AG08396 (cell line): Measurements from ENCODE around the gene RAP1B.
A peak's percentile ranks its signal among the peaks of the same experiment; 100 is the strongest.

Experiments
- DNase-seq: peaks from one replicate; pipeline ENCODE4 v3.0.0; 2012; ENCODE audit warnings: low spot score, mixed read lengths

RAP1B gene

DNA sequence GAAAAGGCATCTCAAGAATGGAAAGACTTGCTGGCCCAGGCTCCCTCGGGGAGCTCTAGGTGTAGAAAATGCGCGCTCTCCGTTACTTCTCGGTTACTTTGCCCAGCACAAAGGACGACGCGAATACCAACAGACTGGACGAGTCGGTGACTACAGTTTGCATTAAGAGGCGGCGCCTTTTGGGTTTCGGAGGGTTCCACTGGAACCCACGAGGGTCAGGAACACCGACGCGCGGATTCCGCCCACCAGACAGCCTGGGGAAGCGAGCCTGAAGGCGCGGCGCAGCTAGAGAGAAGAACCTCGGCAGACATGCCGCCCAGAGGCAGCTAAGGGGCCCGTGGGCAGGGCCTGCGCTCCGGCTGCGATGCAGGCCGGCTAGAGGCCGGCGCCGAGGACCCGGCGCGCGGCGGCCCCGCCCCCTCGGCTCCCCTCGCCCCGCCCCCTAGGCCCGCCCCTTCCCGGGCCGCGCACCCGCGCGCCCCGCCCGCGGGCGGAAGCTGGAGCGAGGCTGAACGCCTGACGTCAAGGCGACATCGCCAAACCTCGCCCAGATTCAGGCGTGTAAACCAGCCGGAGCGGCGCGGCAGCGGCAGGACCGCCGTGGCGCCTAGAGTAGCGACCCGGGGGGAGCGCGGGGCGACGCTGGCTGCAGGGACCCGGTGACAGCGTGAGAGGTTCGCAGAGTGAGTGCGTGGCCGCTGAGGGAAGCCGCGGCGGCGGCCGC is at the start of gene RAP1B:
RAP1B (plus strand) TSS at position 530 of the 724 bp plus-strand sequence. CDS start 37,826 bp downstream, outside the sequence.
- peak; percentile 97 for DNase-seq

DNA sequence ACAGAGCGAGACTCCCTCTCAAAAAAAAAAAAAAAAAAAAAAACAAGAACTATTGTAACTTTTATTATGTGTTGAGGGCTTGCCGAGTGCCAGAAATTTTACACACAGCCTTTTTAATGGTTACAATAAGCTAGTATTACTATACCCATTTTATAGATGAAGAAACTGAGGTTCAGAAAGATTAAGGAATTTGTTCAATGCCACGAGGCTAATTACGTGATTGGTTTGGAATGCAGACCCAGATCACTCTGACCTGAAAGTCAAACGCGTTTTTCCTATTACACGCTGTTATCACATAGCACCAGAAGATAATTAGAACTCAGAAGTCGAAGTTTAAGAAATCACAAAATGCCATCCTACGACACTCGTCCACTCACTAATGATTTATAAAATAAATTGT is 48.9 kb upstream of the RAP1B start:
- DNase-seq, result no peak

DNA sequence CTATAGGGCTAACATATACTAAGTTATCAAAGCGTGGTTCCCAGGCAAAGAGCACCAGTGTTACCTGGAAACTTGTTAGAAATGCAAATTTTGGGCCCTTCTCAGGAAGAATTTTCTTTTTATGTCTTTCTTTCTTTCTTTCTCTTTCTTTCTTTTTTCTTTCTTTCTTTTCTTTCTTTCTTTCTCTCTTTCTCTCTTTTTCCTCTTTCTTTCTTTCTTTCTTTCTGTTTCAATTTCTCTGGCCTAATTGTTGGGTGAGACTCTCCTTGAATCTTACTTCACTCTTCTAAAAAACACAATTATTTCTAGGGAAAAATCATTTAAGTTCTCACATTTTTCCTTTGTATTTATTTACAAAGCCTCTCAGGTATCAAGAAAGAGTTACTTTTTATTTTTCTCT is 46.5 kb upstream of the RAP1B start:
- no peak for DNase-seq

DNA sequence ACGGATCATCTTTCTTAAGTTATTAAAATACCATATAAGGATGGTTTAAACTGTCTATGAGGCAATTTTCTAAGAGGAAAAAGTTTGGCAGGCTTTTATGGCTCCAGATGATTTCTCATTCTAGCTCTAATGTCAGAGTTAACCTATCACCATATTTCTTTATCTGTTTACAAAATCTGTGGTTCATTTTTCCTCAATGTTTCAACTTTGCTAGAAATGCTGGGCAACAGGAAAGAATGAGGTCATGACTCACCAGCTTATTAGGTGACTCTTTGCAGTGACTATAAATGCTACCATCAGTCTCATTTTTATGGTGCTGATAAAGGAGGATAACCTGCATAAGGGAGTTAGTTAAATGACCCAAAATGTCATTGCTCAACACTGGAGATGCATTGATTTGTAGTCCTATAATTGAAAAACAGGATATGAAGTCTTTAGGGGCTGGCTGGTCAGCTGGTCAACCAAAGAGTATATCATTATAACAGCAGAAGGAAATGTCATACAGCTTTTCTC is 45.3 kb upstream of the RAP1B start:
- peak; percentile 60 for DNase-seq

DNA sequence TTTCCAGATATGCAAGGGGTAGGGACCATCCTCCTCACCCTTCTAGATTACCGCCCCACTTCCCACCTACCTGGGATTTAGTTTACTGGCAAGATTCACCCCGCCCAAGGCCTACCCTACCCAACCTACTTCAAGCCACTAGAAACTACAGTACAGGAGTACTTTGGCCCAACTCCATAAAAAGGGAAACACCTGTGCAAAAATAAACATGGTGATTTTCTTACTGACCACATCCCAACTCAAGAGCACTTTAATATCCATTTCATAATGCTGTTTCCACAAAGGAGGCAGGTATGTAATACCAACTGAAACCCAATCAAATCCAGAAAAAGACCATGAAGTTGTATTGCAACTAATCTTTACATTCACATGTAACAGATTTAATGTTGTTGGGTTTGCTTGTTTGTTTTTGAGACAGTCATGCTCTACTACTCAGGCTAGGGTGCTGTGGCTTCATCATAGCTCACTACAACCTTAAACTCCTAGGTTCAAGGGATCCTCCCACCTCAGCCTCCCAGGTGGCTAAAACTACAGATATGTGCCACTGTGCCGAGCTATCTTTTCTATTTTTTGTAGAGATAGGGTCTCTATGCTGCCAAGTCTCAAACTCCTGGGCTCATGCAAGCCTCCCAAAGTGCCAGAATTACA is 41.7 kb upstream of the RAP1B start:
- DNase-seq, result no peak

DNA sequence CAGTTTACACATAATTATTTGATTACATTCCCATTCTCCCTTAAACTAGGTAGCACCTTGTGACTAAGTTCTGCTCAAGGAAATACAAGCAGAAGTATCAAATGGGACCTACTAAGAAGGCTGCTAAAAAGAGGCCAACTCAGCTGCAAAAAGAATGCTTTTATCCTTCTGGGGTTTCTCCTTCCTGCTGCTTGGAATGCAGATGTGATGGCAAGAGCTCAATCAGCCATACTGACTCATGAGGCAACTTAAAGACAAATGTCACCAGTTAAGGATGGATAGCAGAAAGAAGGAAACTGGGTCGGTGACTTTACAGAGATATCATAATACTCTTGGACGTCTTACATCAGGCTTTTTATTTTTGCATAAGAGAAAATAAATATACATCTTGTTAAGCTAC is 38.0 kb upstream of the RAP1B start:
- no peak for DNase-seq

DNA sequence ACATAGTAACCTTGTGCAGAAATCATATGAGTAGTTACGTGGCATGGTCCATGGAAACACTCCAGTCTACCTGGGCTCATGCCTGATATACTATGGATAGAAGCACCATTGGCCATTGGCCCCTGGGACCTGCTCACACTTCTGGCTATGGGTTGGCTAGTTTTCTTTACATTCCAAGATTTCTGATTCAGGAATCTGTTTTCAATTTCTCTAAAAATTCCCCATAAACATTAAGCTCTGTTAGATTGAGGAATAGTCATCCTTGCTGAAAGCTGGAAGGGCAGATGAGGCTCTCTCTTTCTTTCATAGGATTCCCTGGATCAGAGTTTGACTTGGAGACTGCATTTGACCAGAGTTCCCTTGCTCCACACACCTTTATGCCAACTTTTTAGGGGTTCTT is 37.3 kb upstream of the RAP1B start:
- DNase-seq, result no peak

DNA sequence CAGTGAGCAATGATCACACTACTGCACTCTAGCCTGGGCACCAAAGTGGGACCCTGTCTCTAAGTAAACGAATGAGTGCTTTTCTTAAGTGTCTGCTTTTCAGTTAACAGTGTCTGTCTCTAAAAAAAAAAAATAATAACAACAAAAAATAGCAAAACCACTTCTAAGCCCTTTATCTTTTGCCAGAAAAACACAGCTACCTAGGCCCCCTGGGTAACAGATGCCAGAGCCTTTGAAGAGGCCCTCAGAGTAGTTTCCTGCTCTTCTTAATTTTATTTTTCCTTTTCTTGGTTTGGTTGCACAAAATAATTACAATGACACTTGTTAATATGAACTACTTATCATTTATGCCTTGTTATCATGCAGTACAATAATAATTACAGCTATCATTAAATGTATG is 32.8 kb upstream of the RAP1B start:
- DNase-seq, result no peak

DNA sequence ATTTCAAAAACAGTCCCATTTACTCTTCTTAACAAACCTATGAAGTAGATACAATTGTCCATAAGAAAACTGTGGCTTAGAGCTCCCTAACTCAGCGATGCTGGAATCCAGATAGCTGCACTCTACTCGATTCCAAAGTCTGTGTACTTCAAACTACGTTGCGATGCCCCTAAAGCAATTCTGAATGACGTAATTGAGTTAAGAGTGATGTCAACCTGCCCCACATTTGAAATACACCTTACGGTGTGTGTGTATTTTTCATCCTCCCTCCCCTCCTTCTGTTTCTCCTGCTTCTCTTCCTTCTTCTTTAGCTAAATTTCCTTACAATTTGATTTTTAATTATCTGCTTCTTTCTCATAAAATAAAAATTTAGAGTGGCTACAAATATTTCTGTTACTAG is 31.9 kb upstream of the RAP1B start:
- no peak for DNase-seq

DNA sequence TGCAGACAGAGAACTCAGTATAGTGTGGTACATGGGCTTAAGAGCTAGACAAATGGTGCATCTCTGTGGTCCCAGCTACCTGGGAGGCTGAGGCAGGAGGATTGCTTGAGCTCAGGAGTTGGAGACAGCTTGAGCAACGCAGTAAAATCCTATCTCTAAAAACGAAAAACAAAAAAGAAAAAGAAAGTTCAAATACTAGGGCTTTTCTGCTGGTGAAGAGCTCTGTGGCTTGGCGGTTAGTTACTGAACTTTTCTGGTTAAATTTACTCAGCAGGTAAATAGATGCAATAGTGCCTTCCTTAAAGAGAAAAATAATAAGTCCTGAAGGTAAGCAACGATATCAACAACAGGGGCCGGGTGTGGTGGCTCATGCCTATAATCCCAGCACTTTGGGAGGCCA is 31.4 kb upstream of the RAP1B start:
- DNase-seq, result no peak

DNA sequence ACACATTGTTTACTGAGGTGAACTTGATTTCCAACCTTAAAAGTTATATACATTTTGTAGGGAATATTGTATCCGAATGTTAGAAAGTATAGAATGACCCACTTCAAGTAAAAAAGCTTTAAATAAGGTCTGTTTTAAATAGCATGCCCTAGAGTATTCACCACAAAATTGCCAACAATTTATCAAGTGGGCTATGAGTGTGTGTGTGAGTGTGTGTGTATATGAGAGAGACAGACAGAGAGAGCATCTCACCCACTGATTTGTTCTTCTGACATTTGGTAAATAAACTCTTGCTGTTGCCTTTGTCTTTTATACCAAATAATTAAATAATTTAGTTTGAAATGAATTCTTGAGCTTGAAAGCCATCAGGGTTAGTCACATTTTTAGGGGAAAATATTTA is 29.8 kb upstream of the RAP1B start:
- no peak for DNase-seq

DNA sequence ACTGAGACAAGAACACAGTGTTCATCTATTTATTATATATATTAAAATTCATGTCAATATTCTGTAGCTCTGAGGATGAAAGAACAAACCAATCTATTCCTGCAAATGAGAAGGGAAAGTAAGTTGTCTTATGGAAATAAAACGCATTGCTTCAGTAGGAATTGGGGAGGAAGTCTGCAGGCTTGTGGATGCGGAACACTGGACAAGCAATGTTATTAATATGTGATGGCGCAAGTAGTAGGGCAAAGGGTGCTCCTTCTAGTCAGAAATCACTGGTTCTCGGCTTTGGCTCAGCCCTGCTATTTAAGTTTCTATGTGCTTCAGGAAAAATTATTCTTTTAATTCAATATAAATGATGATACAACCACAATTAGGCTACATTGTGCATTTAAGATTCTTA is 28.8 kb upstream of the RAP1B start:
- DNase-seq, result no peak

DNA sequence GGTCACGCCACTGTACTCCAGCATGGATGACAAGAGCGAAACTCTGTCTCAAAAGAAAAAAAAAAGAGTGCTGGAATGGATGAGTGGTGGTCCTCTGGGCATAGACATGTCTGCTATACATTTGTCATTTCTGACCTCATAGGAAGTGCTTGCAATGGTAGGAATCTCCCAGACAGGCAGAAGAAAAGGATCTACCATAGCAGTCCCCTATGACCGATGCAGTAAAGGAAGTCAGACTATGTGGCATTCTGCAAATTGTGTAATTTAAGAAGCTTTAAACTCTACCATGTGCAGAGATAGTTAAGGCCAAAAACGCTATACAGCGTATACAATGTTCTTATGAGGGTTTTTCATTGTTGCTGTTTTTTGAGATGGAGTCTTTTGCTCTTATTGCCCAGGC is 24.7 kb upstream of the RAP1B start:
- DNase-seq, result no peak

DNA sequence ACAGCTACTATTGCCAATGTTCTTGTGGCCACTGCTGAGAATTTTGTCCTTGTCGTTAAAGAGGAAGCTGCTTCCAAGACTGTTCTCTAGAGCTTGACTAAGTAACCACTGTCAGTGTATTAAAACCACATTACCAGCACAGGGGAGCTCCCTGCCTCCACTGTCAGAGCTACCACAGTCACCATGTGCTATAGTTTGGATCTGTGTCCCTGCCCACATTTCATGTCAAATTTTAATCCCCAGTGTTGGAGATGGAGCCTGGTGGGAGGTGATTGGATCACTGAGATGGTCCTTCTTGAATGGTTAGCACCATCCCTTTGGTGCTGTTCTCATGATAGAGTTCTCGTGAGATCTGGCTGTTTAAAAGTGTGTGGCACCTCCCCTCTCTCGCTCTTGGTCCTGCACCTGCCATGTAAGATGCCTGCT is 23.2 kb upstream of the RAP1B start:
- no peak for DNase-seq

DNA sequence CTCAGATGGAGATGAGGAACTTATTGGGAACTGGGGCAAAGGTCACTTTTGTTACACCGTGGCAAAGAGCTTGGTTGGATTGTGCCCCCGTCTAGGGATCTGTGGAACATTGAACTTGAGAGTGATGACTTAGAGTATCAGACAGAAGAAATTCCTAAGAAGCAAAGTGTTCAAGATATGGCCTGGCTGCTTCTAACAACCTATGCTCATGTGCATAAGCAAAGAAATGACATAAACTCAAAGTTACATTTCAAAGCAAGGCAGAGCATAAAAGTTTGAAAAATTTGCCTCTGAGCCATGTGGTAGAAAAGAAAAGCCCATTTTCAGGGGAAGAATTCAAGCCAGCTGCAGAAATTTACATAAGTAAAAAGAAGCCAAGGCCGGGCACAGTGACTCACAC is 21.5 kb upstream of the RAP1B start:
- DNase-seq, result no peak

DNA sequence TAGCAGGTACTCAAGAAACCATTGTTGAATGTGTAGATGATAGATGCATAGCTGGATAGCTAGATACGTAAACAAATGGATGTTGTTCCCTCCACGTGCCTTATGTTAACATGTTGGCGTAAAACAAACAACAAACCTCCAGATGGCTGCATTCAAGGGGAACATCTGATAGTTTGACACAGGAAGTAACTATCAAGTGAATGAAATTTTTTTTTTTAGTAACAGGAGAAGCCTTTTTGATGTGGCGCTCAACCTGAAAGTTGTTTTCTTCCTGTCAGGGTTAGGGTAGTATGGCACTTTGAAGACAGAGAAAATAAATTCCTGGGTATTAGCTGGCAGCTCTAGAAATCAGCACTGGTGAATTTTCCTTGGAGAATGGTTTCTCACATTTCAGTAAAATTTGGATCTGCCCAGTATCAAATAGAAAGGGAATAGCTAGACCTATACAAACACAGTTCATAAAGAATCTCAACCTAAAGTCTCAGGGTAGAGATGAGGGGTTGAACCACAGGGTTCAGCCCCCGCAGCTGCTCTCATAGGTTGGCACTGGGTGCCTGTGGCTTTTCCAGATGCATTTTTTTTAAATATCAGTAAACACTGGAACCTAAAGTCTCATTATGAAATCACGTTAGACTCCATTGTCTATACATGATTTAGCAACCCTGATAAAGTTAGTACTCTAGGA is 18.8 kb upstream of the RAP1B start:
- DNase-seq, result no peak

DNA sequence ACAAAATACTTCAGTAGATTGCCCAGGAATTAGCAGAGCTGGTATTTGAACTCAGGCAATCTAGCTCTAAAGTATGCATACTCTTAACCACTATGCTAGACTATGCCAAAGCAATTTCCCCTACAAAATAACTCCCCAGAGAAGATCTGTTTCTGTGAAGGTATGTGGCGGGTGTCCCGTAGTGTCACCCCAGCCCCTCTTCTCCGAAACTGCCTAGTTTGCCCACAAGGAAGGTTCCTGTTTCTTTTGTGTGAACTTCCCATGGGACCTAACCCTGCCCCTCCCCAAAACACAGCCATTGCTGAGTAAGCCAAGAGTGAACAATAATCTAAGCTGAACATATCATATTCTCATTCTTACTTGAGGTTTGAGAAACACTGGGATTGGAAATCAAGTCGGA is 15.5 kb upstream of the RAP1B start:
- DNase-seq, result no peak

DNA sequence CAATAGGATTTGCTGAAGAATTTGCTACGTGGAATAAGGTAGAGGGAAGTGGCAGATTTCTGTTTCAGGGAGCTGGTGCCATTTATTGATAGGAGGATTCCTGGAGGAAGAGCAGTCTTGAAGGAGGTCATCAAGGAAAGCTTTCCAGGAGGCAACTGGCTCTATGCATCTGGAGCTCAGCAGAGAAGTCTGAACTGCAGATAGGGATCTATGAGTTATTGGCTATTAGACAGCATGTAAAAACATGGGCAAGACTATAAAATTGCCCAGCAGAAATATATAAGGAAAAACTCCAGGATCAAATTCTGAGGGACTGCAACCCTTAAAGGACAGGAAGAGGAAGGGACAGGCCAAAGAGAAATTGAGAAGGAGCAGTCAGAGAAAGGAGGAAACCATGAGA is 8.9 kb upstream of the RAP1B start:
- no peak for DNase-seq

DNA sequence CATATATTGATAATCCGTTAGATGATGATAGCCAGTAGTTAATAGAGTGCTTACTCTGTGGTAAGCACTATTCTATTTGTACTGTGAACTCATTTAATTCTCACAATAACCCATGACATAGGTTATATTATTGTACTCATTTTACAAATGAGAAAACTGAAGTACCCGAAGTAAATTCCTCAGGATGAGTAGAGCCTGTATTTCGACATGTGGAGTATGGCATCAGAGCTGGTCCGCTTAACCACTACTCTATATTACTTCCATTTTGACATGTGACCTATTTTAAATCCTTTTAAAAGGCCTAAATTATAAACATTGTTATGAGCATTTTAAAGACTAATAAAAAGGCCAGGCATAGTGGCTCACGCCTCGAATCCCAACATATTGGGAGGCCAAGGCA is 8.0 kb upstream of the RAP1B start:
- no peak for DNase-seq

DNA sequence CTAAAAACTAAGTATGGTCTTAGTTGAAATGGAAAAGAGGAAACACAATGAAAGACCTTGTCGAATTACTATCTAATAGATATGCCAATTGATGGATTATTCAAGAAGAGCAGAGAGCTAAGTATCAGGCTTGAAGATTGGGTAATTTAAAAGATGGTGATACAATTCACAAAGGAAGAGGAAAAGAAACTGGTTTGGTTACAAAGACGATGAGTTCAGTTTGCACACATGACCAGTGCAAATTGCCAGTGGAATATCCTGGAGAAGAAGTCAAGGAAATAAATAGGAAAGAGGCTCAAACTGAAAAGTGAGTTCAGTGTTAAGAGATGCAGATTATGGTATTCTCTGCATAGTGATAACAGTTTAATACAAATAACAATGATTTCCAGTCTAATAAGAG is 2.5 kb upstream of the RAP1B start:
- no peak for DNase-seq

DNA sequence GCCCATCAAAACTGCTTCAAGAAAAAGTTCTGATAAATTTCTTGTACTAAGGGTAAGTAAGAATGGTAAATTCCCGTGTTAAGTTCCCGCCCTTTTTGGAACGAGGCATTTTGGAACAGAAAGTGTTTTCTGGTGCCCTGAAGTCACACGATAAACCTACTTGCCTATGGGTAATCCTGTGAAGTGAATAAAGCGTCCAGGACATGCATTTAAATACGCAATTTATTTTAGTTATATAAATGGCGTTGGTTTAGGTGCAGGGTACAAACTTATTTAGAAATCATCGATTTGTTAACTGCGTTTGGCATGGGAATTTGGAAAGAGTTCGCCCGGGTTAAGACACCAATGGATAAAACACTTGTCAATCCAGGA is 715 bp upstream of the RAP1B start:
- DNase-seq, result no peak

DNA sequence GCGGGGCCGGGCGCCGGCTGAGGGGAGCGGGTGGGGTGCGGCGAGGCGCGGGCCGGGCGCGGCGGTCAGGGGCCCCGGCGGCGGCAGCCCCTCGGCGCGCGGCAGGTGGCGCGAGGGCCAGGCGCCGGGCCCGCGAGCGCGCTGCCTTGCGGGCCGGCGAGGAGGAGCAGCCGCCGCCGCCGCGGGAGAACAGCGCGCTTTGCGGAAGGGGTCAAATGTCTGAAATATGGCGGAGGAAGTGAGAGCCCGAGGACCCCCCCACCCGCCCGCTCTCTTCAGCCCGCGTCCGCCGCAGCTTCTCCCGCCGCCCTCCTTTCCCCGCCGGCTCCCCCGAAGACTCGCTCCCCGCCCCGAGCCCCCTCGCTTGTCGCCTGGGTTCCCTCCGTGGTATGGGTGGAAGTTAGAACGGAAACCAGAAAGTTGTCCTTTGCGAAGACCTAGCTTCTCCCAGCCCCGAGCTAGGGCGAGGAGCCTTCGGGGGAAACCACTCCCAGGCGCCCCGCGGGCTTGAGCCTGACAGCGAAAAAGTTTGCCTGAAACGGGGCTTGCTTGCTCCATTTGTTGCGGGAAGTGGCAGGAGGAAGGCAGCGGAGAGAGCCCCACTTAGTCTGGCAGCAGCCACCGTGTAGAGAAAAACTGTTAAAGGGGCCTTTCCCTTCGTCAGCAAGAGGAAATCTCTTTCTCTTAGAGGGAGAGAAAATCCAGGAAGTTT is 551 bp downstream of the RAP1B start:
- peak; percentile 54 for DNase-seq

DNA sequence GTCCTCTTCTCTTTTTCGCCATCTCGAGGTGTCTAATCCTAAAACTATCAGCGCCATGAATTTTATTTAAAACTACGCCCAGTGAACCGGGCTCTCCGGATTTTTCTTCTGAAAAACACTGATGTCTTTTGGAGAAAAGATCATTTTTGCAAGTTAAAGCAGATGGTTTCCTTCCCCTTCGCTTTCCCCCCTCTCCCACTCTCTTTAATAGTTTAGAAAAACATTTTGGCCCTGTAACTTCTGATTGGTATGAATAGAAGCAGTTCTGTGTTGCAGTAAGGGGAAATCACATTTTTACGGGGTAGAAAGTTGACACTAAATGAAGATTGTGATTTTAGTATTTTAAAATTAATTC is 1.1 kb downstream of the RAP1B start:
- no peak for DNase-seq
